ENCODE results near the gene FOXL1. TPM values are rescaled to one million over a fixed set of nuclear protein-coding genes. Genes with fewer than 3 reads are reported as not detected.

FOXL1 gene
- total RNA-seq, 1 experiment from 2014 or later, result 0.11 TPM

DNA sequence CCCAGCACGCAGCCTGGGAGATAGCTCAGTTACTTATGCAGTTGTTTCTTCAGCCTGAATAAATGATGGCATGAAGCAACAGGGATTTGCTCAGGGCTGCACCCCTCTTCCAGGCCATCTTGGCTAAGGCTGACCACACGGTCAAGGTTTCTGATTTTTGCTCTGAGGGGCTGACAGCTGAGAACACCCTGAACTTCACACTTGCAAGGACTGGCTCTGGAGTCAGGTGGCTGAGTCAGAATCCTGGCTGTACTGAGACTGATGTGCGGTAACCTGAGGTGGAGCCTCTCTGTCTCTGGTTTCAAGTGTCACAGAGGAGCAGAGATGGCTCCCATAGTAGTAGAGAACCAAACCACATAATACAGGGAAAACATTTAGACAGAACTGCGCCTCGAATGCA lies 28.1 kb upstream of the FOXL1 start:
- BruUV-seq (replicated peaks), result no TSS peak
- intact Hi-C loops (cut with micrococcal nuclease; ENCODE audit: unreplicated experiment), result loop anchor here (10.0 kb wide), 1 partner anchor 835 kb away; the partner anchor contains the start of gene FBXO31
- TF ChIP-seq, protein P1, sequence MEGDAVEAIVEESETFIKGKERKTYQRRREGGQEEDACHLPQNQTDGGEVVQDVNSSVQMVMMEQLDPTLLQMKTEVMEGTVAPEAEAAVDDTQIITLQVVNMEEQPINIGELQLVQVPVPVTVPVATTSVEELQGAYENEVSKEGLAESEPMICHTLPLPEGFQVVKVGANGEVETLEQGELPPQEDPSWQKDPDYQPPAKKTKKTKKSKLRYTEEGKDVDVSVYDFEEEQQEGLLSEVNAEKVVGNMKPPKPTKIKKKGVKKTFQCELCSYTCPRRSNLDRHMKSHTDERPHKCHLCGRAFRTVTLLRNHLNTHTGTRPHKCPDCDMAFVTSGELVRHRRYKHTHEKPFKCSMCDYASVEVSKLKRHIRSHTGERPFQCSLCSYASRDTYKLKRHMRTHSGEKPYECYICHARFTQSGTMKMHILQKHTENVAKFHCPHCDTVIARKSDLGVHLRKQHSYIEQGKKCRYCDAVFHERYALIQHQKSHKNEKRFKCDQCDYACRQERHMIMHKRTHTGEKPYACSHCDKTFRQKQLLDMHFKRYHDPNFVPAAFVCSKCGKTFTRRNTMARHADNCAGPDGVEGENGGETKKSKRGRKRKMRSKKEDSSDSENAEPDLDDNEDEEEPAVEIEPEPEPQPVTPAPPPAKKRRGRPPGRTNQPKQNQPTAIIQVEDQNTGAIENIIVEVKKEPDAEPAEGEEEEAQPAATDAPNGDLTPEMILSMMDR (IDR thresholded peaks at IDR 0.05; ENCODE audit: insufficient read depth in 1 of 2, low read depth in 1 of 2, low read length in 1 of 2, severe bottlenecking in 1 of 2, unreplicated experiment in 1 of 2), result no peak
- no peaks in the 10 kb centered on the region for H3K4me1 ChIP-seq
- H3K27me3 ChIP-seq (replicated peaks; ENCODE audit: control insufficient read depth, insufficient read depth, low read length), result no peaks in the 10 kb centered on the region
- CTCF ChIA-PET, result interaction anchor here (0.6 kb wide), 1 partner anchor 26 kb away, joined by 6 read pairs; no protein-coding TSS in a partner anchor
- POLR2A ChIA-PET, result no interaction called here
- Mint-ChIP-seq H3K4me1 (ENCODE audit: low read depth, unreplicated experiment) (peaks cover 8% of the 10 kb centered on the region), H3K27ac (ENCODE audit: unreplicated experiment) (no peak overlapping the region), H3K36me3 (ENCODE audit: insufficient read depth, unreplicated experiment) (peaks cover 13% of the 10 kb centered on the region), H3K27me3 (ENCODE audit: insufficient read depth, unreplicated experiment) (no peaks in the 10 kb centered on the region), H3K9me3 (ENCODE audit: unreplicated experiment) (no peaks in the 10 kb centered on the region), H3K4me3 (ENCODE audit: unreplicated experiment) (no peak overlapping the region)
- DNase-seq, result no peak
- H3K4me3 ChIP-seq (ENCODE audit: low read depth, low read length), result no peak overlapping the region
- H3K36me3 ChIP-seq (ENCODE audit: control insufficient read depth, insufficient read depth, low read length), result peaks cover 1% of the 10 kb centered on the region; the same call in 1 of the 2 replicates
- no peaks in the 10 kb centered on the region for H3K9me3 ChIP-seq

DNA sequence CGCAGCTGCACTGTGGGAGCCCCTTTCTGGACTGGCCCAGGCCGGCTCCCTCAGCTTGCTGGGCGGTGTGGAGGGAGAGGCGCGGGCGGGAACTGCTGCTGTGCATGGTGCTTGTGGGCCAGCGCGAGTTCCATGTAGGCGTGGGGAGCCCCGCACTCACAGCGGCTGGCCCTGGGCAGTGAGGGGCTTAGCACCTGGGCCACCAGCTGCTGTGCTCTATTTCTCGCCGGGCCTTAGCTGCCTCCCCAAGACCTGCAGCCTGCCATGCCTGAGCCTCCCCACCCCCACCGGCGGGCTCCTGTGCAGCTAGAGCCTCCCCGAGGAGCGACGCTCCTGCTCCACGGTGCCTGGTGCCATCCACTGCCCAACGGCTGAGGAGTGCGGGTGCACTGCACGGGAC lies 25.0 kb upstream of the FOXL1 start:
- ChIA-PET POLR2A (no interaction called here), CTCF (no interaction called here)
- TF ChIP-seq, protein P1 (IDR thresholded peaks at IDR 0.05; ENCODE audit: insufficient read depth in 1 of 2, low read depth in 1 of 2, low read length in 1 of 2, severe bottlenecking in 1 of 2, unreplicated experiment in 1 of 2), result no peak
- H3K4me1 ChIP-seq, result no peaks in the 10 kb centered on the region
- no TSS peak for BruUV-seq (replicated peaks)
- H3K4me3 Mint-ChIP-seq (ENCODE audit: unreplicated experiment), result no peak overlapping the region
- no peak overlapping the region for H3K4me3 ChIP-seq (ENCODE audit: low read depth, low read length)
- H3K9me3 Mint-ChIP-seq (ENCODE audit: unreplicated experiment), result no peaks in the 10 kb centered on the region
- DNase-seq, result no peak
- no peaks in the 10 kb centered on the region for H3K9me3 ChIP-seq
- peaks cover 8% of the 10 kb centered on the region for H3K4me1 Mint-ChIP-seq (ENCODE audit: low read depth, unreplicated experiment)
- H3K36me3 ChIP-seq (ENCODE audit: control insufficient read depth, insufficient read depth, low read length), result no peaks in the 10 kb centered on the region; the same call in 1 of the 2 replicates
- H3K27me3 Mint-ChIP-seq (ENCODE audit: insufficient read depth, unreplicated experiment), result no peaks in the 10 kb centered on the region
- intact Hi-C loops (cut with micrococcal nuclease; ENCODE audit: unreplicated experiment), result loop anchor here (10.0 kb wide), 1 partner anchor 831 kb away; the partner anchor contains the start of gene FBXO31
- H3K36me3 Mint-ChIP-seq (ENCODE audit: insufficient read depth, unreplicated experiment), result peaks cover 12% of the 10 kb centered on the region
- peak overlapping the region; percentile 99 for H3K27ac Mint-ChIP-seq (ENCODE audit: unreplicated experiment)
- H3K27me3 ChIP-seq (replicated peaks; ENCODE audit: control insufficient read depth, insufficient read depth, low read length), result no peaks in the 10 kb centered on the region

DNA sequence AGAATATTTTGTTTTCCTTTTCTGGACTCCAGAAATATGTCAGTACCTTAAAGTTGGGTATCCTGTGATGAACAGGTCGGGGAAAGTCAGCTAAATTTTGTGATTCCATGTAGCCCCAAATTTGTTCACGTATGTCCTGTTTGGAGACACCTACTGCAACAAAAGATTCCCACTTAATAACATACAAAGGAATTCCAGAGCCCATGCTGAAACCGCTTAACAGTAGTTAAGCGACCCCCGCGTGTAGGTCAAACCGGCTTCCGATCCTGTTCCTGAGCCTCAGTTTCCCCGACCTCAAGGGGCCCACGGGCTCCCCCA lies 23.8 kb upstream of the FOXL1 start:
- H3K9me3 ChIP-seq, result no peaks in the 10 kb centered on the region
- no peaks in the 10 kb centered on the region for H3K4me1 ChIP-seq
- Mint-ChIP-seq H3K4me3 (ENCODE audit: unreplicated experiment) (peak overlapping the region; percentile 98), H3K36me3 (ENCODE audit: insufficient read depth, unreplicated experiment) (peaks cover 12% of the 10 kb centered on the region), H3K4me1 (ENCODE audit: low read depth, unreplicated experiment) (peaks cover 8% of the 10 kb centered on the region), H3K27me3 (ENCODE audit: insufficient read depth, unreplicated experiment) (no peaks in the 10 kb centered on the region), H3K27ac (ENCODE audit: unreplicated experiment) (peak overlapping the region; percentile 99), H3K9me3 (ENCODE audit: unreplicated experiment) (no peaks in the 10 kb centered on the region)
- BruUV-seq (replicated peaks), result TSS peak; percentile 57
- DNase-seq, result no peak
- H3K27me3 ChIP-seq (replicated peaks; ENCODE audit: control insufficient read depth, insufficient read depth, low read length), result no peaks in the 10 kb centered on the region
- CTCF ChIA-PET, result no interaction called here
- POLR2A ChIA-PET, result interaction anchor here (0.7 kb wide), 1 partner anchor 736 kb away, joined by 3 read pairs; no protein-coding TSS in a partner anchor
- H3K4me3 ChIP-seq (ENCODE audit: low read depth, low read length), result peak overlapping the region; percentile 88
- intact Hi-C loops (cut with micrococcal nuclease; ENCODE audit: unreplicated experiment), result loop anchor here (10.0 kb wide), 1 partner anchor 830 kb away; the partner anchor contains the start of gene FBXO31
- TF ChIP-seq, protein P1 (IDR thresholded peaks at IDR 0.05; ENCODE audit: insufficient read depth in 1 of 2, low read depth in 1 of 2, low read length in 1 of 2, severe bottlenecking in 1 of 2, unreplicated experiment in 1 of 2), result no peak
- no peaks in the 10 kb centered on the region; the same call in 1 of the 2 replicates for H3K36me3 ChIP-seq (ENCODE audit: control insufficient read depth, insufficient read depth, low read length)

Measured in Caco-2 (cell line).